GM12878 (cell line): ENCODE measurements around the gene CD55. TPM values are rescaled to one million over a fixed set of nuclear protein-coding genes. Genes with fewer than 3 reads are reported as not detected.

ENCODE experiments used
- ATAC-seq: fragments of 200-7000 bp; cut with Tn5 transposase; 3 replicates; pipeline ENCODE4 v1.9.1; 2020; ENCODE audit warnings: mild to moderate bottlenecking, moderate library complexity
- BruUV-seq: library from RNA; stranded (reverse); fragments of 400-500 nt; replicated peaks from 2 replicates; lab custom pipeline; 2021; lab: Mats Ljungman, UMichigan
- CTCF ChIA-PET: fragments of 300-600 bp; sonication (Branson Sonifier 250); formaldehyde crosslinking; extraction: SDS; loops from one replicate; lab custom pipeline; 2021; ENCODE audit warnings: inconsistent platforms; lab: Yijun Ruan, JAX
- POLR2A ChIA-PET: fragments of 350-600 bp; formaldehyde crosslinking; extraction: SDS; loops from one replicate; lab custom pipeline; 2021; ENCODE audit warnings: inconsistent platforms; lab: Charles Lee
- RAD21 ChIA-PET: fragments of 300-600 bp; sonication (Branson Sonifier 250); formaldehyde crosslinking; loops from one replicate; lab custom pipeline; 2023; ENCODE audit warnings: antibody characterized with exemption; ENCODE audit not compliant: unreplicated experiment; lab: Charles Lee
- SMC1A ChIA-PET: fragments of 300-600 bp; sonication (Branson Sonifier 250); formaldehyde crosslinking; loops from one replicate; lab custom pipeline; 2023; ENCODE audit not compliant: unreplicated experiment, uncharacterized antibody; lab: Charles Lee
- DNase-seq: peaks from one replicate; pipeline ENCODE4 v3.0.0-alpha.2; 2011; ENCODE audit warnings: low read depth, low spot score
- FAIRE-seq: peaks from 3 replicates; lab custom pipeline; 2011; peaks lifted over from hg19 to GRCh38; lab: Jason Lieb, UNC
- H2AFZ ChIP-seq: 2 replicates; pipeline ENCODE4 v1.6.0; 2011; ENCODE audit warnings: low read depth, low read length, control low read depth; ENCODE audit not compliant: control insufficient read depth
- H3K27ac ChIP-seq: 2 replicates; pipeline ENCODE4 v1.5.1; 2011; ENCODE audit warnings: control low read depth; ENCODE audit not compliant: control insufficient read depth, insufficient read depth
- H3K27me3 ChIP-seq, 2 experiments: replicated peaks in 1 of 2; 2 replicates each; pipeline versions ENCODE4 v1.6.0 to v1.6.1; 2011; ENCODE audit warnings: low read length in 1 of 2; ENCODE audit not compliant: control insufficient read depth in 2 of 2, insufficient read depth in 2 of 2
- H3K36me3 ChIP-seq, 2 experiments: 2 replicates each; pipeline ENCODE4 v1.5.1; 2011; ENCODE audit warnings: low read length in 1 of 2; ENCODE audit not compliant: control insufficient read depth in 2 of 2, insufficient read depth in 2 of 2
- H3K4me1 ChIP-seq: 2 replicates; pipeline ENCODE4 v1.6.1; 2011; ENCODE audit warnings: mild to moderate bottlenecking, low read length, moderate library complexity, mixed read lengths; ENCODE audit not compliant: control insufficient read depth, insufficient read depth
- H3K4me2 ChIP-seq: 2 replicates; pipeline ENCODE4 v1.6.0; 2011; ENCODE audit warnings: control low read depth; ENCODE audit not compliant: control insufficient read depth, insufficient read depth
- H3K4me3 ChIP-seq: fragments of 200-600 bp; sonication (generic); 2 replicates; pipeline ENCODE4 v1.5.1; 2016
- H3K79me2 ChIP-seq: 2 replicates; pipeline ENCODE4 v1.6.0; 2011; ENCODE audit warnings: low read length; ENCODE audit not compliant: control insufficient read depth, insufficient read depth
- H3K9ac ChIP-seq: 2 replicates; pipeline ENCODE4 v1.8.0; 2011; ENCODE audit warnings: low read length, control low read depth, mixed read lengths; ENCODE audit not compliant: control insufficient read depth, insufficient read depth
- H3K9me3 ChIP-seq: replicated peaks from 3 replicates; pipeline ENCODE4 v1.5.1; 2011; ENCODE audit warnings: mild to moderate bottlenecking, low read length; ENCODE audit not compliant: control insufficient read depth, insufficient read depth
- H4K20me1 ChIP-seq: 2 replicates; pipeline ENCODE4 v1.6.0; 2011; ENCODE audit not compliant: control insufficient read depth, insufficient read depth
- CREM ChIP-seq: IDR thresholded peaks from 2 replicates; pipeline ENCODE4 v1.6.1; 2014; ENCODE audit warnings: antibody characterized with exemption, low read depth
- HDAC2 ChIP-seq: fragments of 200-600 bp; sonication (generic); IDR thresholded peaks from 2 replicates; pipeline ENCODE4 v1.6.1; 2017
- KDM1A ChIP-seq: fragments of 200-600 bp; sonication (generic); IDR thresholded peaks from 2 replicates; pipeline ENCODE4 v1.6.1; 2016; ENCODE audit warnings: borderline replicate concordance
- USF1 ChIP-seq: IDR thresholded peaks from 2 replicates; pipeline ENCODE4 v1.6.1; 2011; ENCODE audit warnings: borderline replicate concordance, low read depth, mild to moderate bottlenecking, moderate library complexity, mixed read lengths, low read length; ENCODE audit not compliant: insufficient read depth; ENCODE audit errors: extremely low read length
- WGBS: methylation state at CpG from one replicate; pipeline ENCODE4 v1.1.6; 2016; ENCODE audit warnings: low lambda C conversion rate; ENCODE audit not compliant: insufficient replicate concordance, insufficient coverage; ENCODE audit errors: missing lambda C conversion rate; 5-methylcytosine and 5-hydroxymethylcytosine counted together
- in situ Hi-C: fragments of 300-500 bp; cut with MboI; formaldehyde crosslinking; loops from 9 replicates; pipeline ENCODE4 v1.14.3; 2018; ENCODE audit warnings: mixed read lengths
- intact Hi-C: fragments of 100-400 bp; cut with micrococcal nuclease; formaldehyde crosslinking; loops from one replicate; pipeline ENCODE4 v1.14.2; 2022; ENCODE audit not compliant: unreplicated experiment
- polyA plus RNA-seq, 11 experiments: library from polyadenylated mRNA; depleted of rRNA in 4 of 11; unstranded in 6 of 11; stranded (reverse) in 5 of 11; fragments of >200 nt; fragmentation: Nextera tagmentation in 4 of 11; fragmentation: Illumina TruSeq in 1 of 11; extraction: Ambion mirVana in 4 of 11; extraction: Trizol in 1 of 11; gene quantifications; 1 replicate in 1 of 11; 2 replicates in 10 of 11; pipeline versions ENCODE4 v1.2.1 to v1.2.3, GENCODE V29; 2011 to 2016; ENCODE audit warnings: inconsistent platforms in 2 of 11, missing spikeins in 2 of 11, low read depth in 1 of 11
- total RNA-seq, 4 experiments: library from RNA; depleted of rRNA in 3 of 4; stranded (reverse); fragments of >200 nt in 3 of 4; fragmentation: Illumina TruSeq in 1 of 4; extraction: Trizol in 1 of 4; gene quantifications; 2 replicates each; pipeline versions ENCODE4 v1.2.1 to v1.2.3, GENCODE V29; 2013 to 2021

Gene CD55
- total and polyA plus RNA-seq, 10 of the 15 experiments (the other 5 are each of a cell fraction or from before 2014, with no cell fraction given): 5.2 to 46.5 (median 15.1) TPM

- TF ChIP-seq USF1 (no peak), HDAC2 (no peak)
- TF ChIP-seq, all 136 proteins: peak for 0
Measured at GRCh38 chr1:207283421-207283820, 38.1 kb upstream of the CD55 start (continued).

- ChIA-PET SMC1A (interaction anchor here (1.0 kb wide), 1 partner anchor 198 kb away, joined by 3 read pairs; no protein-coding TSS in a partner anchor), RAD21 (no interaction called here)
- intact Hi-C loops: no loop called here
Measured at GRCh38 chr1:207284209-207284897, 37.1 kb upstream of the CD55 start.

More at GRCh38 chr1:207284209-207284897, 37.1 kb upstream of the CD55 start:
- Histone ChIP-seq H2AFZ (no peak overlapping the region), H3K4me2 (no peak overlapping the region), H3K27me3 (no peaks in the 10 kb centered on the region; a peak in 1 of 4 replicates), H3K9ac (no peak overlapping the region), H3K9me3 (no peaks in the 10 kb centered on the region), H3K4me3 (no peak overlapping the region), H3K36me3 (no peaks in the 10 kb centered on the region), H3K79me2 (no peaks in the 10 kb centered on the region), H3K27ac (no peak overlapping the region), H3K4me1 (no peaks in the 10 kb centered on the region), H4K20me1 (no peaks in the 10 kb centered on the region)
- 33% methylated on average over 5 of the region's 5 CpGs for WGBS
- in situ Hi-C loops: no loop called here
- CTCF ChIA-PET: interaction anchor here (0.5 to 1.2 kb wide), 2 partner anchors 8 to 1192 kb away, joined by 3 to 5 read pairs; no protein-coding TSS in a partner anchor
- no TSS peak for BruUV-seq
- DNase-seq (no peak), FAIRE-seq (no peak), ATAC-seq (no peak)
- POLR2A ChIA-PET: no interaction called here
- TF ChIP-seq KDM1A (no peak), CREM (no peak)
